ENCODE measurements around the gene LRP6.

The LRP6 gene

GRCh38 chr12:12091977-12092663 is 174.7 kb downstream of the LRP6 start:
- no peak for TF ChIP-seq CTCF (IDR thresholded peaks at IDR 0.05; ENCODE audit: insufficient read depth, low read depth, low read length, missing control alignments)
- DNase-seq (ENCODE audit: low read depth) = no peak

DNA sequence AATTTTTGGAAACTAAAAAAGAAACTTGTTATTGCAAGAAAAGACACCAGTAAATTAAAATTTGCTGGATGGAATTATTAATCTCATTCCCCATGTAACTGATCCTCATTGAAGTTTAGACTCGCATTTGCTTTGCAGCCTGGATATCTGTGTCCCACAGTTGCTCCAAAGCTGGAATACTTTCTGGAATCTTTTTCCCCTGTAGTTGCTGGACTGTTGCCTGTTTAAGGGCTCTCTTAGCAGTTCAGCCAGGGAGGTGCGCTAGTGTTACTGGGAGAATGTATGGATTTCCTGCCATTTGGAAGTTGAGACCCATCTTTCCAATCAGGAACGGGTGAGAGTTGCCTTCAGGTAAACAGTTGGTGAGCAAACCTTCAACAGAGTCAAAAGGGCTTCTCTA is 175.8 kb downstream of the LRP6 start:
- DNase-seq (ENCODE audit: low read depth) = no peak
- no peak overlapping the region for H3K4me3 ChIP-seq (ENCODE audit: low read length)
- TF ChIP-seq CTCF (IDR thresholded peaks at IDR 0.05; ENCODE audit: insufficient read depth, low read depth, low read length, missing control alignments) = no peak

More at GRCh38 chr12:12091977-12092663, 174.7 kb downstream of the LRP6 start:
- no peak overlapping the region for H3K4me3 ChIP-seq (ENCODE audit: low read length)

- TF ChIP-seq CTCF (IDR thresholded peaks at IDR 0.05; ENCODE audit: insufficient read depth, low read depth, low read length, missing control alignments) = no peak
- no peak for DNase-seq (ENCODE audit: low read depth)
- H3K4me3 ChIP-seq (ENCODE audit: low read length) = no peak overlapping the region
Observed at GRCh38 chr12:12088761-12089160, 178.1 kb downstream of the LRP6 start.

DNA sequence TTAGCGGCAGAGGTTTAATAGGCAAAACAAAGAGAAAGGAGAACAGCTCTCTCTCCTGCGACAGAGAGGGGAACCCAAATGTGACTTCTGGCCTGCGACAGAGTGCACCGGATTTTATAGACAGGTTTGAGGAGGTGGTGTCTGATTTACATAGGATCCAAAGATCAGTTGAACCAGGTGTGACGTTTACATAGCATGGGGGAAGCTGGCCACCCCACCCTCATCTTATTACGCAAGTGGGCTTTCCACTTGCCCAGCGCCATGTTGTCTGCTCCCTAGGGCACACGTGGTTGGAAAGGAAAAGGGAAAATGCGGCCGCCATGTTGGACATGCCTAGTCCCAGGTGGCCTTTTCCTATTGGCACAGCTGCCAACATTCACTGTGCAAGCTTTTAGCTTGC is 178.7 kb downstream of the LRP6 start:
- no peak overlapping the region for H3K4me3 ChIP-seq (ENCODE audit: low read length)
- DNase-seq (ENCODE audit: low read depth) = no peak
- no peak for TF ChIP-seq CTCF (IDR thresholded peaks at IDR 0.05; ENCODE audit: insufficient read depth, low read depth, low read length, missing control alignments)

- TF ChIP-seq CTCF (IDR thresholded peaks at IDR 0.05; ENCODE audit: insufficient read depth, low read depth, low read length, missing control alignments) = no peak
- no peak overlapping the region for H3K4me3 ChIP-seq (ENCODE audit: low read length)
- no peak for DNase-seq (ENCODE audit: low read depth)
Observed at GRCh38 chr12:12087693-12088034, 179.2 kb downstream of the LRP6 start.

DNA sequence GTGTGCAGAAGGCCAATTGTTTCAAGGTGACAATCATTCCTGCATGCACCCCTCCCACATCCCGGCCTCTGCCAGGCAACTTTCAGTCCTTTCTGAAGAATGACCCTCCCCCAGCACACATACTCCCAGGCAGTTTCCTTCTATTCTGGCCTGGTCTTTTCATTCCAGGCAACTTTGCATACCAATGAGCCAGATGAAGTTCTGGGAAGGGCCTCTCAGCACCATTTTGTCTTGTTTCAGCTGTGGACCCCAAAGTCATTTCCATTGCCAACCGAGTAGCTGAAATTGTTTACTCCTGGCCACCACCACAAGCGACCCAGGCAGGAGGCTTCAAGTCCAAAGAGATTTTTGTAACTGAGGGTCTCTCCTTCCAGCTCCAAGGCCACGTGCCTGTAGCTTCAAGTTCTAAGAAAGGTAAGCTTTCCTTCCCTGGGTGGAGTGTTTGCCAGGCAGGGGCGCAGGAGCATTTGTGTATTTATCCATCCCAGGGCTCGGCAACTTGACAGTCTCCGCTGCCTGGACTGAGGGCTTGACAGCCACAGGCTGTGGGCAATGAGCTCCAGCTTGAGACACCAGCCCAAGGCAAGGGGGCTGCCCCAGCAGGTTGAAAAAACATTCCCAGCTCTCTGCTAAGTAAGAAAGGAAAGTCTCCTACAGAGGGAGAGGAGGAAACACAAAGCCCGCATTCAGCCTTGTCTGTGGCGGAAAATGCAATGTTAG is 179.7 kb downstream of the LRP6 start:
- H3K4me3 ChIP-seq (ENCODE audit: low read length) = no peak overlapping the region
- DNase-seq (ENCODE audit: low read depth) = no peak
- no peak for TF ChIP-seq CTCF (IDR thresholded peaks at IDR 0.05; ENCODE audit: insufficient read depth, low read depth, low read length, missing control alignments)

DNA sequence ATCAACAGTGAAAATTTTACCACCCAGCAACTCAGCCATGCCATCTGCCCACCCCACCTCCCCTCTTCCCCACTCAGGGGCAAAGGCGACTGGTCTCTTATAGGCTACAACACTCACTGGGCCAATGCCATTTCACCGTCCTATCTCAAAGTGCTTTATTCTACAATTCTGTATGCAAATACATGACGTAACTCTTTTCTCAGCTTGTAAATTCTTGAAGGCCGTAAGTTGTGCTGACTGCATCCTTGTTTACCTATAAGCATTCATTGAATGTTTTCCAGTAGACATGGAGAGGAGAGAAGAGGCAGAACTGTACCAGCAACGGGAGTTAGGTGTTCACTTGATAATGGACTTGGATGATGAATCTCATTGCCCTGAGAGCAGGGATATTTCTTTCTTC is 180.5 kb downstream of the LRP6 start:
- TF ChIP-seq CTCF (IDR thresholded peaks at IDR 0.05; ENCODE audit: insufficient read depth, low read depth, low read length, missing control alignments) = no peak
- DNase-seq (ENCODE audit: low read depth) = no peak
- H3K4me3 ChIP-seq (ENCODE audit: low read length) = no peak overlapping the region

Data from epithelial cell of esophagus (primary cell).